DMS53 treated with DMSO at 0.1 percent for 48 hours (cell line): ENCODE data around the gene CRTC1.

Source experiments
- DNase-seq: peaks from one replicate; lab custom pipeline; 2025; ENCODE audit not compliant: unreplicated experiment; lab: John Stamatoyannopoulos, UW

CRTC1 gene

DNA sequence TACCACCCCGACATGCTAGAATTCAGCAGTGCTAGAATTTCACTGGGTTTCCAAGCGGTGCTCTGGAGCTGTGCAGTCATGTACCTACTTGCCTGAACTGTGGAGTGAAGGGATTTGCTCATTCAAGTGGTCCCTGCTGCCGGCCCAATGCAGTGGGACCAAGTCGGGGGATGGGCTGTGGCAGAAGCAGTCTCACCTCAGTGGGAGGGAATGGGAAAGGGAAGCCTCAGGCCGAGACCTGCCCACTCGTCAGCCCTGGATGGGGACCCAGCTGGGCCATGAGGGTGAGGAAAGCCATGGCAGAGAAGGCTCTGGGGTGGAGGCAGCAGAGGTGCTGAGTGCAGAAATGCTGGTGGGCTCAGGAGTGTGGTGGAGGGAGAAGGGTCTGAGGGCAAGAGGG, 31.7 kb upstream of the CRTC1 start:
- no peak for DNase-seq

GRCh38 chr19:18653853-18654252, 29.6 kb upstream of the CRTC1 start:
- DNase-seq = no peak

DNA sequence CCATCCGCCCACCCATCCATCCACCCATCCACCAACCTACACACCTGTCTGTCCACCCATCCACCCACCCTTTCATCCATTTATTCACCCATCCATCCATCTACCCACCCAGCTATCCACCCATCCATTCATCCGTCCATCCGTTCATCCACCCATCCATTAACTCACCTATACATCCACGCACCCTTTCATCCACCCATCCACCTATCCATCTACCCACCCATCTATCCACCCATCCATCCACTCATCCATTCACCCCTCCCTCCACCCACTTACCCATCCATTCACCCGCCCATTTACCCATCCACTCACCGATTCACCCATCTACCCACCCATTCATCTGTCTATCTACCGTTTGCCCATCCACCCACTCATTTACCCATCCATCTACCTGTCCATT, 29.0 kb upstream of the CRTC1 start:
- no peak for DNase-seq

DNA sequence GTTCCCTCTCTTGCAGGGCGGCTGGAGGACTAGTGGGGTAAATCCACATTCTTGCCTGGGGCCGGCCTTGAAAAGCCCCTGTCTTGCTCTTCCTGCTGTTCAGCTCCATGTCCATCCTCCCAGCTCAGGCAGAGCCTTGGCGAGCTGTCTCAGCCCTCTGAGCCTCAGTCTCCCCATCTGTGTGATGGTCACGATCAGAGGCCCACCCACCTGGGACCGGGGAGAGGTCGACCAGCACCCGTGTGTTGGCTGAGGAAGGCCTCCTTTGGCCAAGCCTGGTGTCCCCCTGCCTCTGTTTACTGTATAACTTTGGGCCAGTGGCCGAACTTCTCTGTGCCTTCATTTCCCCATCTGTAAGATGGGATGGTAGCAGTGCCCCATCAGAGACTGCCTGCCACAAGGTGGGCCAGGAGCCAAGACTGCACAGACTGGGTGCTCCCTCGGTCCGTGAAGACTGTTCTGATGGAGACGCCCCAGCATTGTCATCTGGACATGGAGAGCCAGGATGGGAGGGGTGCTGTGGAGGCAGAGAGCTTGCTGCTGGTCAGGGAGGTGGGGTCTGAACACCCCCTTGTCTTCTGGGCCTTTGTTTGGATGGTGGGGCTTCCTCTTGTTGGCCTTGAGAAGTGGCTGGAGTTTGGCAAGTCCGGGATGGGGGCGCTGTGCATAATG, 28.2 kb upstream of the CRTC1 start:
- DNase-seq = no peak

DNA sequence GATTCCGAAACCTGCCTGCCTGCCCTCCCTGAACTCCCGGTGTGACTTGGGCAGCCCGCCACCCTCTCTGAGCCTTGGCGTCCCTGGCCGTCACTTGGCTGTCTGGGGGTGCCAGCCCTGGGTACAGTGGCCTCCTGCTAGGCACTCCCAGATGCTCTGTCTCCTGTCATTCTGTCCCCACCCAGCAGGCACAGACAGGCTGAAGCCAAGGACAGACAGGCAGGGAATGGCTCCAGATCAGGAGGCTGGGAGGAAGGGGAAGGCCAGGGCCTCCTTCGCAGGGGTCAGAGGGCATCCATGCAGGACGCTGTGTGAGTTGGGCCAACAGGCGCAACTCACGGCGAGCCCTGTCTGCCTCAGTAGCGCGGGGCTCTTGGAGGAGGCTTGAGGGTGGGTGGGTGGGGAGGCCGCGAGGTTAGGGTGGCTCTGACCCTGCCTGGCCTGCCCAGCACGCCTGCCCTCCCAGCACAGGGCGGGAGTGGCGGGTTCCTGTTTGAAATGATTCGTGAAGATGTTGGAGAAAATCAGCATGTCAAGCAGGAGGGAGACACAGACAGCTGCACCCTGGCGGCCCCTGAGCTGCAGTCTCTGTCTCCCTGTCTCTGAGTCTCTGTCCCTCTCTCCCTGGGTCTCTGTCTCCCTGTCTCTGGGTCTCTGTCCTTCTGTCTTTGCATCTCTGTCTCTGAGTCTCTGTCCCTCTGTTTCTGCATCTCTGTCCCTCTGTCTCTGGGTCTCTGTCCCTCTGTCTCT, 27.0 kb upstream of the CRTC1 start:
- DNase-seq = no peak

DNA sequence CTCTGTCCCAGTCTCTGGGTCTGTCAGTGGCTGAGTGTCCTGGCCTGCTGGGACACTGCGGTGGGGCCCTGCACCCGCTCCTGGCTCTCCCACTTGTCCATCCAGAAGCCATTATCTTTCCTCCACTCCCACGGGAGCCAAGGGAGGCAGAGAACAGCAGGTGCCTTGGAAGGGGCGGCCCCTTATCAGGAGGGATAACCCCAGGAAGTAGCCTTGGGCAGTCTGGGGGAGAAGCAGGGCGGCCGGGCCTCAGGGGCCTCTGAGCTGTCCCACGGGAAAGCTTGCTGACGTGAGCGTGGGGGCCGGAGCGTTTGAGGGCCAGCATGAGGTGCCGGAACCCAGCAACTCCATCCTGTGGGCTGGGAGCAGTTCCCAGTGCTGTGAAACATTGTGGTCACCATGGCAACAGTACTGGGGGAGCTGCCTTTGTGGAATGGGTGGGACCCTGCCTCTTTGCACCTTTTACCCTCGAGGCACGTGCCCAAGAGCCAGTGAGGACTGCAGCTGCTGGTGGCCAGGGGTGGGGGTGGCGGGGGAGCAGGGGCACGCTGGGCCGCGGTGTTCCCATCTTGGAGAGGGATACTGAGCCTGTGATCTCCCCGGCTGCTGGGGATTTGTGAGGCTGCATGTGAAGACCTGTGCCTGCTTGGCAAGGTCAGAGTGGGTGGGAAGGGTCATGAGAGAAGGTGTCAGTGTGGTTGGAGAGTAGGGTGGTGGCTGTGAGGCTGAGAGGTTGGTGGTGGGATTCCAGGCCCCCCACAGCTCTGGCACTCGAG, 25.7 kb upstream of the CRTC1 start:
- no peak for DNase-seq

GRCh38 chr19:18658366-18658855, 25.1 kb upstream of the CRTC1 start:
- no peak for DNase-seq

GRCh38 chr19:18659281-18660050, 24.0 kb upstream of the CRTC1 start:
- DNase-seq = no peak

- no peak for DNase-seq
Observed at GRCh38 chr19:18660051-18660910, 23.2 kb upstream of the CRTC1 start.

DNA sequence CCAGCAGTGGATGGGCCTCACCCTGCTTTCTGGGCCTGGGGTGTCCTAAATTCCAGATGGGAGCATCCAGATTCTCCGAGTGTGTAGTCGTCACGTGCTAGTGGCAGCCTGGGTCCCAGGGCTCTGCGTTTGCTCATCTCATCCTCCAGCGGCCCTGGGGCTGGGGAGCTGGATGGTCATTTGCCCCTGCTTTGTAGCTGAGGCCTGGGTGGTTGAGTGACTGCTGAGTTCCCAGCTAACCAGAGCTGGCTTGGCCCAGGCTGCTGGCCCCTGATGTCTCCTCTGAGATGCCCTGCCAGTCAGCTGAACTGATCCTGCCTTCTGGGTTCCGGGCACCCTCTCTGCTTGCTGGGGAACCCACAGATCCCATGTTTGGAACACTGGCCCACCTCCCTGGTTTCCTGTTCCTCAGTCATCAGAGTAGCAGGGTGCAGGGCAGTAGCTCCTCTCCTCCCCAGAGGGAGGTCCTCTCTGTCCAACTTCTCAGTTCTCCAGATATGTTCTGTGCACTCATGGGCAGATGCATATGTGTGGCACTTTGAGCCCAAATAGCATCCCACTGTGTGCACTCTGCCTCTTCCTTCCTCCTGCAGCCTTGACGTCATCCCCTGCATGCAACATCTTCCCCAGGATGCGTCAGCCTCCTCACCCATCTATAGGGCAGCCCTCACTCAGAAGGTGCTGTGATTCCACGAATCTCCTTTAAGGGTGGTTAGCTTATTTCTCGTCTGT, 22.4 kb upstream of the CRTC1 start:
- DNase-seq = no peak

DNA sequence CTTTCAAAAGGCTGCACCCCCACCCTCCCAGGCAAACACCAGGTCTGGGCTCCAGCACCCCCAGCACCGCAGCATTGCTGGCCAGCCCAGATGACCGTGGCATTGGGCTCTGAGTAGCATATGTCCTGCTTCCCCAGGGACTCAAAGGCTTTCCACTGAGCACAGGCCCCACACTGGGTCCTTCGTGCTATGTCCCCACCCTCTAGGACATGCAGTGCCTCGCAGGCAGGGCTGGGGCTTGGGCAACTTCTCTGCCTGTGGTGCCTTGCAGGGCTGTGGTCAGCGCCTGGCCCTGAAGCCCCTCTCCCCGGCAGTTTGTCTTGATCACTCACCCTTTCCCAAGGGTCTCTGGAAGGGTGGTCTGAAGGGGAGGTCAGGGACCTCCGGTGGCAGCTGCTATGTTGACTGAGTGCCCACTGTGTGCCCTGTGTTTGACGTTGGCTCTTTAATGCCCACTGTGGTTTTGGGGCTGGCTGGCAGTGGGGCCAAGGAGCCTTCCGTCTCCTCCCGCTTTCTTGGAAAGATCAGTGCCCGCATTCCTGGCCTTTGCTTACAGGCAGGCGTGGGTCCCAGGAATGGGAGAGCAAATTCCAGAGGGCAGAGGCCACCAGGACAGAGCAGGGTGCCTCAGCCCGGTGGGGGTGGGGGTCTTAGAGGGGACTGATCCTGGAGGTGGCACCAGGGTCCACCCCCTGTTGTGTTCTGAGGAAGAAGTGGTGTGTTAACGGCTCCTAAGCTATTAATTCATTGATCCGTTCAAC, 20.3 kb upstream of the CRTC1 start:
- DNase-seq = no peak

GRCh38 chr19:18663940-18664530, 19.4 kb upstream of the CRTC1 start:
- DNase-seq = no peak

DNA sequence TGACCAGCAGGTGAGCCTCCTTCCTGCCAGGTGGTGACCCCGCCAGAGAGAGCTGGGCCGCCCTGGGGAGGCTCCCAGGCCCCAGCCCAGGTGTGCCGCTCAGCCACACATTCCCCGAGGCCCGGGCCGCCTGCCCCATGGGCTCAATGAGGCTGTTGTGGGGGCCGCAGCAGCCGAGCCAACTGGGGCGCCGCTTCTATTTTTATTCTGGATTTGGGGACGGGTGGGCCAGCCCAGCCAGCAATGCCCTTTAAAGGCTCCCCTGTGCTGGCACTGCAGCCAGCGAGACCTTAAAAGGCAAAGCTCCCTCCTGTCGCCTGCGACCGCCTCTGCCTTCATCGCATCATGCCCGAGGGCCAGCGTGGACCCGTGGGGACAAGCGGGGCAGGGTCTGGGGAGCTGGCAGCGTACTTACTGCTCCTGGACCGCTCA, 17.7 kb upstream of the CRTC1 start:
- DNase-seq = no peak

DNA sequence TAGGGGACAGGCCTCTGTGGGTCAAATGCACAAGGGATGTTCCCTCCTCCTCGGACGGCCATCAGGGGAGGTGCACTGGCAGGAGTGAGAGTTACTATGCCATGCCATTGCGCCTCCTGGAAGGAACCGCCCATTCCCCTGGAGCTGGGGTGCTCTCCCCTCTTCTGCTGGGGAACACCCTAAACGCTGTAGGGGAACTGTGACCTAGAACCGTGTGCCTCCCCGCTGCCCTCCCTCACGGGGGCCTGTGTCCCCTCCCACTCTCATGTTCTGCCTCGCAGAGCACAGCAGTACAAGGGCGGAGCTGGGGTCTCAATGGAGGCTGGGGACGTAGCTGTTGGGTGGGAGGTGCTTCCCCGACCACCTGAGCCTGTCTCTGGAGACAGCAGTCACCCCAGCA, 17.2 kb upstream of the CRTC1 start:
- DNase-seq = no peak

DNA sequence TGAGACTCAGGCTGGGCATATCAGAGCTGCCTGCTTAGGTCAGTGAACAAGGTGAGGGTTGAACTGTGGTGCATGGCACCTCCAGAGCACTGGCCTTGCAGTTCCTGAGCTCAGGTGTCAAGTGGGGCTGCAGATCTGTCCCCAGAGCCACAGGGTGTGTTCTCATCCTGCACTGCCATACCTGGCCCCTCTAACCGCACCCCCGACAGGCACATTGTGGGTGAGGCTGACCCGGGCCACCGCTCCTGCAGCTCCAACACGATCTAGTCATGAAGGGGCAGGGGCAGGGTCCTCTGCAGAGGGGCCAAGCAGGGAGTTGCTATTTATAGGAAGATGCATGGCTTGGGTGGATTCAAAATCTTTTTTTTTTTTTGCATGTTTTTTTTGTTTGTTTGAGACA, 16.7 kb upstream of the CRTC1 start:
- DNase-seq = no peak

- DNase-seq = no peak
Observed at GRCh38 chr19:18667531-18668251, 15.8 kb upstream of the CRTC1 start.

DNA sequence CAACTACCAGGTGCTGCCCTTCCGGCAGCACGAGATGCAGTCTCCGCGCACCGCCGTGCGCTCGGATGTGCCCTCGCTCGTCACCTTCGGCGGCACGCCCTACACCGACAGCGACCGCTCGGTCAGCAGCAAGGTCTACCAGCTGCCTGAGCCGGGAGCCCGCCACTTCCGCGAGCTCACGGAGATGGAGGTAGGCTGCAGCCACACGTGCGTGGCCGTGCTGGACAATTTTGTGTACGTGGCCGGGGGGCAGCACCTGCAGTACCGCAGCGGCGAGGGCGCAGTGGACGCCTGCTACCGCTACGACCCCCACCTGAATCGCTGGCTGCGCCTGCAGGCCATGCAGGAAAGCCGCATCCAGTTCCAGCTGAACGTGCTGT, 15.2 kb upstream of the CRTC1 start:
- DNase-seq = no peak
